ENCODE measurements around the gene XPO6. TPM values are rescaled to one million over a fixed set of nuclear protein-coding genes. Genes with fewer than 3 reads are reported as not detected.

The XPO6 gene
- total and polyA plus RNA-seq, 2 of the 13 experiments (the other 11 are each of a cell fraction or from before 2014, with no cell fraction given): 109 to 129 TPM

DNA sequence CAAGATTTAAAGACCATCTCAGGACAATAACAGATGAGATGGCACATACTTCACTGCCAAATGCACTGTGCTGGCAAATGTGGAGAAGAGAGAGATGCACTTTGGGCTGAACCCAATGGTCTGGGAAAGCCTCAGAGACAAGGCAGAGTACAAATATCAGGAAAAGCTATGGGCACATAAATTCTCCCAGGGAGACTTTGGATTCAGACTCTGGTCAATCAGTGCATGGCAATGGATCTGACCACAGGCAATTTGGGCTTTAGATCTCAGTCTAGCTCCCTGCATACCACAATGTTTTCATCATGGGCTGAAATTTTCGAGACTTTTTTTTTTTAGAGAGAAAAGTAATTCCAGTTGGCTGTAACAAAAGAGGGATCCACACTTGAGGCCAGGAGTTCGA is 20.0 kb upstream of the XPO6 start:
- Histone ChIP-seq H3K27ac (ENCODE audit: extremely low read length, insufficient read depth, low read length) (no peak overlapping the region), H3K9ac (ENCODE audit: insufficient read depth, low read depth, low read length) (no peak overlapping the region), H3K27me3 (ENCODE audit: control insufficient read depth in 1 of 2, insufficient read depth in 2 of 2, low read length in 2 of 2) (no peaks in the 10 kb centered on the region), H3K4me3 (replicated peaks in 1 of 3; ENCODE audit: insufficient read depth in 1 of 3, low read depth in 2 of 3, low read length in 3 of 3) (no peak overlapping the region), H3K36me3 (replicated peaks in 1 of 2; ENCODE audit: control insufficient read depth in 1 of 2, insufficient read depth in 2 of 2, low read length in 2 of 2) (no peaks in the 10 kb centered on the region), H3K4me1 (ENCODE audit: insufficient read depth, low read length) (no peaks in the 10 kb centered on the region), H3K79me2 (ENCODE audit: insufficient read depth, low read length) (no peaks in the 10 kb centered on the region), H4K20me1 (ENCODE audit: insufficient read depth, low read length) (no peaks in the 10 kb centered on the region), H3K4me2 (ENCODE audit: low read depth, low read length) (no peak overlapping the region), H3K9me3 (ENCODE audit: low read length) (no peaks in the 10 kb centered on the region), H2AFZ (ENCODE audit: low read length) (no peak overlapping the region)
- ATAC-seq (peak; percentile 60), DNase-seq (ENCODE audit: low spot score) (no peak), FAIRE-seq (no peak)
- intact Hi-C loops (cut with micrococcal nuclease; ENCODE audit: unreplicated experiment) (no loop called here), in situ Hi-C loops (cut with HindIII; ENCODE audit: extremely low pct_ligation_motif_present, low pct_unique_long_range_greater_than_20kb) (no loop called here)
- TF ChIP-seq FOXP1 (IDR thresholded peaks at IDR 0.05): no peak
- no peak for TF ChIP-seq FOXP1 (CRISPR knock-in tag; IDR thresholded peaks at IDR 0.05)
- TF ChIP-seq, protein P1, sequence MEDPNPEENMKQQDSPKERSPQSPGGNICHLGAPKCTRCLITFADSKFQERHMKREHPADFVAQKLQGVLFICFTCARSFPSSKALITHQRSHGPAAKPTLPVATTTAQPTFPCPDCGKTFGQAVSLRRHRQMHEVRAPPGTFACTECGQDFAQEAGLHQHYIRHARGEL (CRISPR knock-in tag; IDR thresholded peaks at IDR 0.05): no peak
- no peak for TF ChIP-seq TBX3 (IDR thresholded peaks at IDR 0.05; ENCODE audit: borderline replicate concordance)
- TF ChIP-seq, protein P2, sequence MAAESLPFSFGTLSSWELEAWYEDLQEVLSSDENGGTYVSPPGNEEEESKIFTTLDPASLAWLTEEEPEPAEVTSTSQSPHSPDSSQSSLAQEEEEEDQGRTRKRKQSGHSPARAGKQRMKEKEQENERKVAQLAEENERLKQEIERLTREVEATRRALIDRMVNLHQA (CRISPR knock-in tag; IDR thresholded peaks at IDR 0.05): no peak
- TF ChIP-seq, protein P3, sequence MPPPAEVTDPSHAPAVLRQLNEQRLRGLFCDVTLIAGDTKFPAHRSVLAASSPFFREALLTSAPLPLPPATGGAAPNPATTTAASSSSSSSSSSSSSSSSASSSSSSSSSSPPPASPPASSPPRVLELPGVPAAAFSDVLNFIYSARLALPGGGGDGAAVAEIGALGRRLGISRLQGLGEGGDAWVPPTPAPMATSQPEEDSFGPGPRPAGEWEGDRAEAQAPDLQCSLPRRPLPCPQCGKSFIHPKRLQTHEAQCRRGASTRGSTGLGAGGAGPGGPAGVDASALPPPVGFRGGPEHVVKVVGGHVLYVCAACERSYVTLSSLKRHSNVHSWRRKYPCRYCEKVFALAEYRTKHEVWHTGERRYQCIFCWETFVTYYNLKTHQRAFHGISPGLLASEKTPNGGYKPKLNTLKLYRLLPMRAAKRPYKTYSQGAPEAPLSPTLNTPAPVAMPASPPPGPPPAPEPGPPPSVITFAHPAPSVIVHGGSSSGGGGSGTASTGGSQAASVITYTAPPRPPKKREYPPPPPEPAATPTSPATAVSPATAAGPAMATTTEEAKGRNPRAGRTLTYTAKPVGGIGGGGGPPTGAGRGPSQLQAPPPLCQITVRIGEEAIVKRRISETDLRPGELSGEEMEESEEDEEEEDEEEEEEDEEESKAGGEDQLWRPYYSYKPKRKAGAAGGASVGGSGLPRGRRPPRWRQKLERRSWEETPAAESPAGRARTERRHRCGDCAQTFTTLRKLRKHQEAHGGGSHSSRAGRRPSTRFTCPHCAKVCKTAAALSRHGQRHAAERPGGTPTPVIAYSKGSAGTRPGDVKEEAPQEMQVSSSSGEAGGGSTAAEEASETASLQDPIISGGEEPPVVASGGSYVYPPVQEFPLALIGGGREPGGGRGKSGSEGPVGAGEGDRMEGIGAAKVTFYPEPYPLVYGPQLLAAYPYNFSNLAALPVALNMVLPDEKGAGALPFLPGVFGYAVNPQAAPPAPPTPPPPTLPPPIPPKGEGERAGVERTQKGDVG (CRISPR knock-in tag; IDR thresholded peaks at IDR 0.05; ENCODE audit: borderline replicate concordance): no peak
- TF ChIP-seq HNF4G (IDR thresholded peaks at IDR 0.05; ENCODE audit: borderline replicate concordance, low read depth, low read length): 0 out of 2 replicates have a peak, but pooled peaks have one; percentile 28
- no peak for TF ChIP-seq HNF4G (CRISPR knock-in tag; IDR thresholded peaks at IDR 0.05; ENCODE audit: borderline replicate concordance, low read depth)
- peak; percentile 70; the same call in 1 of the 2 replicates for TF ChIP-seq GFI1 (CRISPR knock-in tag; IDR thresholded peaks at IDR 0.05; ENCODE audit: borderline replicate concordance)
- WGBS (ENCODE audit: low lambda C conversion rate): 48% methylated on average over 2 of the region's 2 CpGs
- ChIA-PET CTCF (ENCODE audit: low intra/inter-chr PET ratio, low total read pairs) (no interaction called here), POLR2A (no interaction called here)
- BruUV-seq (replicated peaks): no TSS peak
